Cerebellar cortex (tissue), 1 donor: Measurements from ENCODE around the gene CEBPZOS.
"Not testable (repeated sequence)": the region's sequence is repeated elsewhere in the genome, so short reads cannot be mapped to it uniquely, and the experiment has no call there.

ENCODE experiments used
- DNase-seq: peaks from one replicate; pipeline ENCODE4 v3.0.0-alpha.2; 2015; ENCODE audit warnings: low spot score

The CEBPZOS gene

GRCh38 chr2:37191253-37191652 is 5.0 kb upstream of the CEBPZOS start:
- no peak for DNase-seq

- no peak for DNase-seq
Observed at GRCh38 chr2:37191747-37192146, 4.5 kb upstream of the CEBPZOS start.

GRCh38 chr2:37192551-37192950 is 3.7 kb upstream of the CEBPZOS start:
- no peak for DNase-seq

GRCh38 chr2:37195862-37196319 is 405 bp upstream of the CEBPZOS start:
- DNase-seq, result not testable (repeated sequence)

- DNase-seq, result no peak
Observed at GRCh38 chr2:37198681-37199065, 2.4 kb downstream of the CEBPZOS start.

GRCh38 chr2:37201208-37201607 is 4.9 kb downstream of the CEBPZOS start:
- no peak for DNase-seq

- no peak for DNase-seq
Observed at GRCh38 chr2:37201766-37202165, 5.5 kb downstream of the CEBPZOS start.

- no peak for DNase-seq
Observed at GRCh38 chr2:37203708-37204107, 7.4 kb downstream of the CEBPZOS start.

GRCh38 chr2:37205071-37205661 is 8.9 kb downstream of the CEBPZOS start:
- DNase-seq, result not testable (repeated sequence)

- no peak for DNase-seq
Observed at GRCh38 chr2:37205689-37206341, 9.5 kb downstream of the CEBPZOS start.

GRCh38 chr2:37206760-37207159 is 10.5 kb downstream of the CEBPZOS start:
- not testable (repeated sequence) for DNase-seq

- DNase-seq, result no peak
Observed at GRCh38 chr2:37211212-37211611, 14.9 kb downstream of the CEBPZOS start.

GRCh38 chr2:37211939-37212338 is 15.6 kb downstream of the CEBPZOS start:
- DNase-seq, result no peak

- no peak for DNase-seq
Observed at GRCh38 chr2:37215250-37215649, 19.0 kb downstream of the CEBPZOS start.

- DNase-seq, result no peak
Observed at GRCh38 chr2:37219046-37219445, 22.8 kb downstream of the CEBPZOS start.

- no peak for DNase-seq
Observed at GRCh38 chr2:37223131-37223530, 26.8 kb downstream of the CEBPZOS start.

- DNase-seq, result no peak
Observed at GRCh38 chr2:37224063-37224462, 27.8 kb downstream of the CEBPZOS start.

- not testable (repeated sequence) for DNase-seq
Observed at GRCh38 chr2:37225129-37225528, 28.8 kb downstream of the CEBPZOS start.

- DNase-seq, result no peak
Observed at GRCh38 chr2:37226863-37227262, 30.6 kb downstream of the CEBPZOS start.

GRCh38 chr2:37228788-37229187 is 32.5 kb downstream of the CEBPZOS start:
- DNase-seq, result no peak

GRCh38 chr2:37230581-37230980 is 34.3 kb downstream of the CEBPZOS start:
- peak; percentile 6 for DNase-seq

GRCh38 chr2:37231241-37232130 is 35.2 kb downstream of the CEBPZOS start, which contains the start of the genes CEBPZ and NDUFAF7:
Gene CEBPZ, minus strand, starts transcription at chr2:37231596. Its CDS starts 29 bp downstream, at chr2:37231567.
Gene NDUFAF7, plus strand, starts transcription at chr2:37231658. Its CDS starts 48 bp downstream, at chr2:37231706.
- peak; percentile 96 for DNase-seq
